Ovary (tissue), 9 donors: ENCODE results near the gene CRADD. TPM values are rescaled to one million over a fixed set of nuclear protein-coding genes. Genes with fewer than 3 reads are reported as not detected.

Experiments used
- DNase-seq, 5 donors: peaks; one replicate each; pipeline ENCODE4 v3.0.0-alpha.2; 2019 to 2020
- H3K27ac ChIP-seq, 2 donors: fragments of 200-600 bp; one replicate each; pipeline versions ENCODE4 v1.5.1 to v1.8.0; 2019 to 2022
- H3K27me3 ChIP-seq: fragments of 200-600 bp; one replicate; pipeline ENCODE4 v1.8.0; 2022
- H3K36me3 ChIP-seq: fragments of 200-600 bp; sonication (generic); one replicate; pipeline ENCODE4 v1.5.1; 2019
- H3K4me1 ChIP-seq: one replicate; pipeline ENCODE4 v1.8.1; 2013; ENCODE audit warnings: mild to moderate bottlenecking, moderate library complexity; ENCODE audit not compliant: insufficient read depth
- H3K4me3 ChIP-seq: fragments of 200-600 bp; sonication (generic); one replicate; pipeline ENCODE4 v1.5.1; 2017
- H3K9me3 ChIP-seq, 2 donors: fragments of 200-600 bp in 1 of 2; sonication (generic) in 1 of 2; one replicate each; pipeline versions ENCODE4 v1.5.1 to v1.8.1; 2013 to 2019; ENCODE audit warnings: mild to moderate bottlenecking in 1 of 2, moderate library complexity in 1 of 2
- CTCF ChIP-seq, 3 donors: fragments of 450-650 bp in 2 of 3; fragments of 200-600 bp in 1 of 3; IDR thresholded peaks; one replicate each; pipeline versions ENCODE4 v1.5.1 to v1.8.0; 2016 to 2022; ENCODE audit warnings: antibody characterized with exemption in 3 of 3, mild to moderate bottlenecking in 1 of 3
- EP300 ChIP-seq: sonication (generic); formaldehyde crosslinking; IDR thresholded peaks from one replicate; pipeline ENCODE4 v1.6.1; 2017; ENCODE audit warnings: antibody characterized with exemption
- POLR2A ChIP-seq: fragments of 450-650 bp; IDR thresholded peaks from one replicate; pipeline ENCODE4 v1.6.1; 2017; ENCODE audit warnings: antibody characterized with exemption, mild to moderate bottlenecking, moderate library complexity
- WGBS, 3 donors: extraction: QIAGEN DNeasy Blood & Tissue Kit in 1 of 3; methylation state at CpG; one replicate each; pipeline versions ENCODE4 v1.1.5 to v1.1.7; 2013 to 2017; 5-methylcytosine and 5-hydroxymethylcytosine counted together
- intact Hi-C, 4 donors: fragments of 100-400 bp; cut with DNase I; formaldehyde crosslinking; loops; one replicate each; pipeline versions ENCODE4 v1.11.0 to v1.15.1; 2022 to 2023
- polyA plus RNA-seq, 2 donors: library from polyadenylated mRNA; stranded (reverse); fragments of 200-250 nt in 1 of 2; fragments of 350-450 nt in 1 of 2; fragmentation: Illumina TruSeq in 1 of 2; extraction: RNeasy Lipid Tissue Mini Kit (QIAGEN cat#74804) in 1 of 2; gene quantifications; one replicate each; pipeline ENCODE4 v1.2.3, GENCODE V29; 2013 to 2014
- total RNA-seq, 7 donors: library from RNA; depleted of rRNA in 2 of 7; stranded (reverse); fragments of >200 nt in 2 of 7; fragmentation: NEBNext Ultra II Directional in 3 of 7; extraction: Animal tissue kit (Norgen Biotek cat#: 25700) in 3 of 7; gene quantifications; one replicate each; pipeline versions ENCODE4 v1.1.0 to v1.2.4, GENCODE V29; 2016 to 2023
- donor health status: DM: no; HTN: no; CAD: no; lungs with moderate emphysema.
- donor health status: DM: no; HTN: no; CAD: no.
- donor health status: Bipolar disorder and iron deficiency.
- donor health status: DM: yes; HTN: yes; CAD: no.
- donor health status: DM: no; HTN: no; CAD: no.
- donor health status: DM: yes; HTN: yes; CAD: no.

Gene CRADD
- total and polyA plus RNA-seq, 9 donors, result 11.4 to 67.8 (median 16.9) TPM

GRCh38 chr12:93875157-93875556 is 198.0 kb downstream of the CRADD start:
- no peak overlapping the region for H3K27ac ChIP-seq
- no peaks in the 10 kb centered on the region for H3K4me1 ChIP-seq
- DNase-seq, result no peak
- H3K4me3 ChIP-seq, result no peak overlapping the region
- WGBS, 3 donors, result 75 to 85% (median 79%) methylated on average over 1 of the region's 1 CpG
- no peak for TF ChIP-seq CTCF (IDR thresholded peaks at IDR 0.05)
- intact Hi-C loops, result no loop called here
- no peaks in the 10 kb centered on the region for H3K27me3 ChIP-seq
- peaks cover 2 to 3% of the 10 kb centered on the region in 2 donors for H3K9me3 ChIP-seq
- H3K36me3 ChIP-seq, result no peaks in the 10 kb centered on the region

- Histone ChIP-seq H3K9me3 (peaks cover 2 to 3% of the 10 kb centered on the region in 2 donors), H3K27me3 (no peaks in the 10 kb centered on the region), H3K4me1 (no peaks in the 10 kb centered on the region), H3K4me3 (no peak overlapping the region), H3K27ac (no peak overlapping the region), H3K36me3 (no peaks in the 10 kb centered on the region)
- intact Hi-C loops, result no loop called here
- DNase-seq, result no peak
- TF ChIP-seq CTCF (IDR thresholded peaks at IDR 0.05), result no peak
- TF ChIP-seq POLR2A, result no peak
- TF ChIP-seq EP300, result no peak
Observed at GRCh38 chr12:93876360-93876759, 199.2 kb downstream of the CRADD start.

GRCh38 chr12:93877446-93877845 is 200.3 kb downstream of the CRADD start:
- no peaks in the 10 kb centered on the region for H3K36me3 ChIP-seq
- TF ChIP-seq POLR2A (no peak), EP300 (no peak), CTCF (IDR thresholded peaks at IDR 0.05) (no peak)
- intact Hi-C loops, result no loop called here
- H3K4me1 ChIP-seq, result no peaks in the 10 kb centered on the region
- peaks cover 2 to 3% of the 10 kb centered on the region in 2 donors for H3K9me3 ChIP-seq
- H3K27ac ChIP-seq, result no peak overlapping the region
- H3K27me3 ChIP-seq, result no peaks in the 10 kb centered on the region
- DNase-seq, result no peak
- no peak overlapping the region for H3K4me3 ChIP-seq

- 80 to 91% (median 87%) methylated on average over 6 of the region's 6 CpGs for WGBS, 3 donors
- H3K36me3 ChIP-seq, result no peaks in the 10 kb centered on the region
- H3K27me3 ChIP-seq, result no peaks in the 10 kb centered on the region
- DNase-seq, result no peak
- no peaks in the 10 kb centered on the region for H3K4me1 ChIP-seq
- H3K4me3 ChIP-seq, result no peak overlapping the region
- H3K9me3 ChIP-seq, result peaks cover 0 to 3% of the 10 kb centered on the region in 2 donors
- intact Hi-C loops, result no loop called here
- TF ChIP-seq EP300 (no peak), CTCF (IDR thresholded peaks at IDR 0.05) (no peak), POLR2A (no peak)
- H3K27ac ChIP-seq, result no peak overlapping the region
Observed at GRCh38 chr12:93879476-93880421, 202.6 kb downstream of the CRADD start.
